ENCODE results near the gene ALDH1L2. TPM values are rescaled to one million over a fixed set of nuclear protein-coding genes. Genes with fewer than 3 reads are reported as not detected.

ALDH1L2 gene
- total RNA-seq, 1 experiment from 2014 or later = 1.9 TPM

- H2BK120ac ChIP-seq (ENCODE audit: low read depth, low read length, poor library complexity, severe bottlenecking) = no peak overlapping the region
- no peak overlapping the region for H3T11ph ChIP-seq (ENCODE audit: low read length)
- no peaks in the 10 kb centered on the region for H3K27me3 ChIP-seq (ENCODE audit: insufficient read depth, low read length)
- Mint-ChIP-seq H3K4me3 (no peak overlapping the region), H3K9me3 (no peaks in the 10 kb centered on the region), H3K27ac (no peak overlapping the region), H3K4me1 (no peaks in the 10 kb centered on the region), H3K36me3 (ENCODE audit: insufficient read depth in 1 of 3, low read depth in 3 of 3) (peaks cover 0 to 2% (median 0%) of the 10 kb centered on the region in 3 experiments; a peak in 1 of 7 replicates), H3K27me3 (ENCODE audit: low read depth) (no peaks in the 10 kb centered on the region)
- H3K4me1 ChIP-seq (ENCODE audit: insufficient read depth, low read length) = no peaks in the 10 kb centered on the region; the same call in 1 of the 2 replicates
- no peaks in the 10 kb centered on the region for H3K23me2 ChIP-seq (ENCODE audit: insufficient read length, low read depth, low read length, poor library complexity, severe bottlenecking)
- H3K56ac ChIP-seq (ENCODE audit: insufficient read length, low read depth, low read length) = no peak overlapping the region
- DNase-seq = no peak
- no peaks in the 10 kb centered on the region for H3K9me3 ChIP-seq (ENCODE audit: control insufficient read depth, low read depth, low read length)
- H3K79me2 ChIP-seq (ENCODE audit: insufficient read depth, low read length) = no peaks in the 10 kb centered on the region
- no peak overlapping the region for H2BK5ac ChIP-seq (ENCODE audit: insufficient read length, low read length)
- no peaks in the 10 kb centered on the region for H4K20me1 ChIP-seq (ENCODE audit: control insufficient read depth, insufficient read depth, insufficient read length)
- no peak overlapping the region for H2AFZ ChIP-seq (ENCODE audit: low read length)
- H3K4me2 ChIP-seq (ENCODE audit: insufficient read depth, insufficient read length, low read length) = no peak overlapping the region
- H2BK12ac ChIP-seq (ENCODE audit: insufficient read length, low read depth, low read length) = no peak overlapping the region
- WGBS (ENCODE audit: extremely low coverage, insufficient read length, low lambda C conversion rate) = no CpG with 5 or more reads among the region's 1 CpG
- H2BK20ac ChIP-seq (ENCODE audit: low read depth, low read length, poor library complexity, severe bottlenecking) = no peak overlapping the region
- no peak overlapping the region for H3K9ac ChIP-seq (ENCODE audit: extremely low read depth, insufficient read length, low read length)
- TF ChIP-seq CTCF (conservative IDR thresholded peaks at IDR 0.05) = no peak
- H3K23ac ChIP-seq (ENCODE audit: insufficient read length, low read depth, low read length) = no peak overlapping the region
- no peak overlapping the region for H2AK5ac ChIP-seq (ENCODE audit: insufficient read length, low read length)
- H4K91ac ChIP-seq (ENCODE audit: insufficient read length, low read depth, low read length) = no peak overlapping the region
- no peak overlapping the region for H2BK15ac ChIP-seq (ENCODE audit: low read depth, low read length)
- no peak overlapping the region for H3K14ac ChIP-seq (ENCODE audit: insufficient read depth, low read length)
- H4K8ac ChIP-seq (replicated peaks; ENCODE audit: insufficient read length, low read depth, low read length) = no peak overlapping the region
- H3K18ac ChIP-seq (ENCODE audit: insufficient read length, low read depth, low read length) = no peak overlapping the region
- no peak overlapping the region for H3K27ac ChIP-seq (ENCODE audit: insufficient read length, low read depth, low read length)
- no peak overlapping the region for H4K5ac ChIP-seq (ENCODE audit: insufficient read length, low read depth, low read length)
- no peaks in the 10 kb centered on the region for H3K79me1 ChIP-seq (ENCODE audit: insufficient read depth, low read depth, low read length, poor library complexity, severe bottlenecking)
- no peak overlapping the region for H3K4ac ChIP-seq (ENCODE audit: low read depth, low read length)
Observed at GRCh38 chr12:105047308-105047707, 37.0 kb downstream of the ALDH1L2 start.

All from H9 (cell line).